Stimulated activated naive CD8-positive, alpha-beta T cell treated with anti-CD3 and anti-CD28 coated beads, Interleukin-15, amount 100 ng/mL, for 72 hours (primary cell): Measurements from ENCODE around the gene PHYKPL.
"Not testable (repeated sequence)": the region's sequence is repeated elsewhere in the genome, so short reads cannot be mapped to it uniquely, and the experiment has no call there.

Experiments
- ATAC-seq: fragments of 150-1000 bp; cut with Tn5 transposase; 2 replicates; pipeline ENCODE4 v1.10.0; 2021; ENCODE audit warnings: mild to moderate bottlenecking, moderate library complexity
- DNase-seq, 2 donors: peaks; one replicate each; pipeline ENCODE4 v3.0.0; 2021 to 2022
- H3K27ac Mint-ChIP-seq, 2 donors: one replicate each; pipeline ENCODE4 v1.8.0; 2022; ENCODE audit warnings: mild to moderate bottlenecking in 2 of 2, mixed read lengths in 2 of 2, moderate library complexity in 2 of 2
- H3K27me3 Mint-ChIP-seq: one replicate; pipeline ENCODE4 v1.8.0; 2022; ENCODE audit warnings: mixed read lengths
- H3K4me1 Mint-ChIP-seq: one replicate; pipeline ENCODE4 v1.8.0; 2022; ENCODE audit warnings: mild to moderate bottlenecking, mixed read lengths
- H3K4me3 Mint-ChIP-seq, 2 donors: one replicate each; pipeline ENCODE4 v1.8.0; 2022; ENCODE audit warnings: mild to moderate bottlenecking in 2 of 2, mixed read lengths in 2 of 2, moderate library complexity in 1 of 2
- H3K9me3 Mint-ChIP-seq, 2 donors: one replicate each; pipeline ENCODE4 v1.8.0; 2022; ENCODE audit warnings: mixed read lengths in 2 of 2

The PHYKPL gene

GRCh38 chr5:178271726-178272479 is 39.3 kb upstream of the PHYKPL start:
- Mint-ChIP-seq H3K27me3 (no peaks in the 10 kb centered on the region), H3K27ac (no peak overlapping the region), H3K9me3 (no peaks in the 10 kb centered on the region), H3K4me1 (no peaks in the 10 kb centered on the region), H3K4me3 (no peak overlapping the region)
- ATAC-seq, result no peak
- no peak for DNase-seq

- ATAC-seq (no peak), DNase-seq (no peak)
- Mint-ChIP-seq H3K9me3 (no peaks in the 10 kb centered on the region), H3K27me3 (no peaks in the 10 kb centered on the region), H3K4me1 (no peaks in the 10 kb centered on the region), H3K27ac (peak overlapping the region in 1 of 2 donors; percentile 6), H3K4me3 (no peak overlapping the region)
Measured at GRCh38 chr5:178271231-178271630, 38.6 kb upstream of the PHYKPL start.

DNA sequence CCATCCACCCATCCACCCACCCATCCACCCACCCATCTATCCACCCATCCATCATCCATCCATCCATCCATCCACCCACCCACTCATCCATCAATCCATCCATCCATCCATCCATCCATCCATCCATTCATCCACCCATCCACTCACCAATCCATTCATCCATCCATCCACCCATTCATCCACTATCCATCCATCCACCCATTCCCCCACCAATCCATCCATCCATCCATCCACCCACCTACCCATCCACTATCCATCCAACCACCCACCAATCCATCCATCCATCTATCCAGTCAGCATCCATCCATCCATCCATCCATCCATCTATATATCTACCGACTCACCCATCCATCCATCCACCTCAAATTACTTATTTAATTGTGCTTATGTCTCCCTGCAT is 36.9 kb upstream of the PHYKPL start:
- no peaks in the 10 kb centered on the region for H3K9me3 Mint-ChIP-seq
- no peak overlapping the region for H3K27ac Mint-ChIP-seq
- no peak overlapping the region for H3K4me3 Mint-ChIP-seq
- H3K4me1 Mint-ChIP-seq, result no peaks in the 10 kb centered on the region
- DNase-seq (no peak), ATAC-seq (no peak)
- no peaks in the 10 kb centered on the region for H3K27me3 Mint-ChIP-seq

GRCh38 chr5:178267876-178268275 is 35.3 kb upstream of the PHYKPL start:
- no peak for DNase-seq

DNA sequence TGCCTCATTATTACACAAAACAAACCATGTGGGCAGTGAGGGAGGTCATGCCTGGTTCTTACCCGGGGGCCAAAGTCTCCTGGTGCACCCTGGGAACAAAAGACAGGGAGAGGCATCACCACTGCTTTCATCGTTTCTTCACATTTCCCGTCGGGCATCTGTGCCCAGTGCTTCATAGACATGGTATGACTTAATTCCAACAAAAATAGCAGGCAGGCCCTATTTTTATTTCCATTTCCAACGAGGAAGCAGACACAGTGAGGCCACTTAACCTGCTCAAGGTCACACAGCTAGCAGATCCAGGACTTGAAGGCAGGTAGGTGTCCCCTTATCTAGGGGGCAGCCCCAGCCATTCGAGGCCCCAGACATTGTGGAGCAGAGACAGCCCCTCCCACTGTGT is 34.6 kb upstream of the PHYKPL start:
- ATAC-seq (no peak), DNase-seq (no peak)
- no peak overlapping the region for H3K4me3 Mint-ChIP-seq
- H3K4me1 Mint-ChIP-seq, result no peaks in the 10 kb centered on the region
- no peaks in the 10 kb centered on the region for H3K27me3 Mint-ChIP-seq
- H3K9me3 Mint-ChIP-seq, result peaks cover 4 to 16% of the 10 kb centered on the region in 2 donors
- H3K27ac Mint-ChIP-seq, result no peak overlapping the region

More at GRCh38 chr5:178267876-178268275, 35.3 kb upstream of the PHYKPL start:
- no peak overlapping the region for H3K4me3 Mint-ChIP-seq
- no peak overlapping the region for H3K27ac Mint-ChIP-seq
- no peaks in the 10 kb centered on the region for H3K4me1 Mint-ChIP-seq
- no peak for ATAC-seq
- no peaks in the 10 kb centered on the region for H3K27me3 Mint-ChIP-seq
- H3K9me3 Mint-ChIP-seq, result peaks cover 4 to 10% of the 10 kb centered on the region in 2 donors

DNA sequence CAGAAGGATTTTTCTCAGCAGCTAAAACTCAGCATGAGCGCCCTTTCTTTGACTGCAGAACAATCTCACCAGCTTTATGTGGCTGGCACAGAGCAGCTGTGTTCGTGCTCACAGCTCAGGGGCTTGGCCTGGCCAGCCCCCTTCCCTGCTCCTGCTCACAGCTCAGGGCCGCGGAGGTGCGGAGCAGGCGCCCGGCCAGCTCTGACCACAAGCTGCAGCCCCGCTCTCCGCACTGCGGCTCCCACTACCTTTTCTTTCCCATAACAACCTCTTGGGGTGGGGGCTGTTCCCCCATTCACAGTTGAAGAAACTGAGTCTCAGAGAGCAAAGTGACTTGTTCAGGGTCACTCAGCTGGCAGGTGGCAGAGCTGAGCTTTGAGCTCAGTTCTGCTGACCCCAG is 34.0 kb upstream of the PHYKPL start:
- H3K27me3 Mint-ChIP-seq, result no peaks in the 10 kb centered on the region
- no peak overlapping the region for H3K4me3 Mint-ChIP-seq
- no peak for DNase-seq
- peaks cover 4 to 17% of the 10 kb centered on the region in 2 donors for H3K9me3 Mint-ChIP-seq
- H3K27ac Mint-ChIP-seq, result no peak overlapping the region
- ATAC-seq, result no peak
- no peaks in the 10 kb centered on the region for H3K4me1 Mint-ChIP-seq

GRCh38 chr5:178265746-178266145 is 33.1 kb upstream of the PHYKPL start:
- DNase-seq, result no peak
- no peak for ATAC-seq
- H3K27ac Mint-ChIP-seq, result no peak overlapping the region

DNA sequence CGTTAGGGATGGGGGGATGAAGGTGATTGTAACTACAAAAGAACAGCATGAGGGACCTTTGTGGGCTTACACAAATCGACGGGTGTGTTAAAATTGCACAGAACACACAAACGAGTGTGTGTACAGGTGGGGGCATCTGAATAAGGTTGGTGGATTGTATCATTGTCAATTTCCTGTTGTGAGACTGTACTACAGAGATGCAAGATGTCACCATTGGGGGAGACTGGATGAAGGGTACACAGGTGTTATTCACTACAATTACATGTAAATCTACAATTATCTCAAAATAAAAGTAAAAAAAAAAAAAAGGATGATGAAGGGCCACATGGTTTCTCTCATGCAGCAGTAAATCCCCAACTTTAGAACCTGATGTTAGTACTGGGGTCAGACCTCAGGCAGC is 31.4 kb upstream of the PHYKPL start:
- H3K4me1 Mint-ChIP-seq, result peaks cover 6% of the 10 kb centered on the region
- H3K9me3 Mint-ChIP-seq, result peaks cover 4 to 17% of the 10 kb centered on the region in 2 donors
- ATAC-seq (no peak), DNase-seq (no peak)
- H3K27me3 Mint-ChIP-seq, result no peaks in the 10 kb centered on the region
- H3K4me3 Mint-ChIP-seq, result no peak overlapping the region
- H3K27ac Mint-ChIP-seq, result no peak overlapping the region

More at GRCh38 chr5:178265746-178266145, 33.1 kb upstream of the PHYKPL start:
- no peak overlapping the region for H3K4me3 Mint-ChIP-seq
- peaks cover 4 to 17% of the 10 kb centered on the region in 2 donors for H3K9me3 Mint-ChIP-seq
- peaks cover 1% of the 10 kb centered on the region for H3K4me1 Mint-ChIP-seq
- no peaks in the 10 kb centered on the region for H3K27me3 Mint-ChIP-seq

- Mint-ChIP-seq H3K4me3 (no peak overlapping the region), H3K9me3 (peaks cover 4 to 17% of the 10 kb centered on the region in 2 donors), H3K4me1 (peaks cover 9% of the 10 kb centered on the region), H3K27ac (no peak overlapping the region), H3K27me3 (no peaks in the 10 kb centered on the region)
- DNase-seq (no peak), ATAC-seq (no peak)
Measured at GRCh38 chr5:178261666-178262600, 29.3 kb upstream of the PHYKPL start.

GRCh38 chr5:178259623-178260536 is 27.3 kb upstream of the PHYKPL start:
- no peak overlapping the region for H3K27ac Mint-ChIP-seq
- ATAC-seq (no peak), DNase-seq (no peak)
- H3K4me1 Mint-ChIP-seq, result peaks cover 11% of the 10 kb centered on the region
- H3K4me3 Mint-ChIP-seq, result no peak overlapping the region
- H3K27me3 Mint-ChIP-seq, result no peaks in the 10 kb centered on the region
- H3K9me3 Mint-ChIP-seq, result peaks cover 4 to 17% of the 10 kb centered on the region in 2 donors

DNA sequence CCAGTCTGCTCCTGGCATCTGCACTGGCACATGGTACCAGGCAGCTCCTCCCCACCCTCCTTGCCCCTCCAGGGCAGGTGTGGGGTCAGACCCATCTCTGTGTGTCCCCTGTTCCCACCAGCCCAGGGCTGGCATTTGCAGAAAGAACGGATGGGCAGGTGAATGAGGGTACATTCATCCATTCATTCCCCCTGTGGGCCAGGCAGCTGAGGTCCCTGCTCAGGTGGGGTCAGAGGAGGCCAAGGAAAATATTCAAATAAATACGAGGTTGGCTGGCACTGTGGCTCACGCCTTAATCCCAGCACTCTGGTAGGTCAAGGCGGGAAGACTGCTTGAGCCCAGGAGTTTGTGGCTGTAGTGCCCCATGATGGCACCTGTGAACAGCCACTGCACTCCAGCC is 25.0 kb upstream of the PHYKPL start:
- Mint-ChIP-seq H3K27me3 (no peaks in the 10 kb centered on the region), H3K9me3 (peaks cover 0 to 4% of the 10 kb centered on the region in 2 donors), H3K4me3 (no peak overlapping the region), H3K27ac (no peak overlapping the region), H3K4me1 (peaks cover 13% of the 10 kb centered on the region)
- DNase-seq (no peak), ATAC-seq (no peak)

DNA sequence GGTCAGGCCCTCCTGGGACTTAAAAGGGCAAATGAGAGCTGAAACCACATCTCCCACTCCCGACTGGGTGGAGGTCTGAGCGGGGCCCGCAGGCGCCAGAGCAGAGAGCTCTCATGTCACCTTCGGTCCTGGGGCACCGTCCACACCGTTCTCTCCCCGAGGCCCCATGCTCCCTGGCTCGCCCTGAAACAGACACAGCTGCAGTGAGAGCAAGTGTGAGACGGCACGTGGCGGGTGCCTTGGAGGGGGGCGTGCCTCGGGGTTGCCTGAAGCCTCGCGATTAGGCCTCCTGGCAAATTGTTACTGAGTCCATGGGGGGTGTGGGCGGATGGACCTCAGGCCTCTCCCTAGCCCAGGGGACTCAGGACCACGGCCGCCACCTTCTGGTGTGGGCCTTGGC is 24.1 kb upstream of the PHYKPL start:
- peaks cover 20% of the 10 kb centered on the region for H3K4me1 Mint-ChIP-seq

DNA sequence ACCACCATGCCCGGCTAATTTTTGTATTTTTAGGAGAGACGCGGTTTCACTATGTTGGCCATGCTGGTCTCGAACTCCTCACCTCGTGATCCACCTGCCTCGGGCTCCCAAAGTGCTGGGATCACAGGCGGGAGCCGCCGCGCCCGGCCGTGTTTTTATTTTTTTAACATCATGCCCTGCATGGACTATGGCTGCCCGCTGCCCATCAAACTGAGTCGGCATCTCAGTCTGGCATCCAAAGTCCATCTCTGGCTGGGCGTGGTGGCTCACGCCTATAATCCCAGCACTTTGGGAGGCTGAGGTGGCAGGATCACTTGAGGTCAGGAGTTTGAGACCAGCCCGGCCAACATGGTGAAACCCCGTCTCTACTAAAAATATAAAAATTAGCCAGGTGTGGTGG is 21.0 kb upstream of the PHYKPL start:
- H3K27me3 Mint-ChIP-seq, H3K9me3 Mint-ChIP-seq, ATAC-seq, H3K4me3 Mint-ChIP-seq, DNase-seq: not testable (repeated sequence)
- peak overlapping the region in 1 of 2 donors; percentile 27 for H3K27ac Mint-ChIP-seq
- peaks cover 32% of the 10 kb centered on the region for H3K4me1 Mint-ChIP-seq

More for the DNA sequence above, 24.1 kb upstream of the PHYKPL start:
- no peak for DNase-seq
- Mint-ChIP-seq H3K27me3 (no peaks in the 10 kb centered on the region), H3K27ac (peak overlapping the region in 1 of 2 donors; percentile 81), H3K4me3 (no peak overlapping the region), H3K9me3 (no peaks in the 10 kb centered on the region)
- peak; percentile 37 for ATAC-seq

GRCh38 chr5:178252258-178252657 is 19.7 kb upstream of the PHYKPL start:
- H3K27ac Mint-ChIP-seq, result no peak overlapping the region
- DNase-seq (no peak), ATAC-seq (no peak)
- H3K4me1 Mint-ChIP-seq, result peaks cover 45% of the 10 kb centered on the region
- H3K4me3 Mint-ChIP-seq, result no peak overlapping the region
- no peaks in the 10 kb centered on the region for H3K27me3 Mint-ChIP-seq
- H3K9me3 Mint-ChIP-seq, result no peaks in the 10 kb centered on the region

GRCh38 chr5:178250263-178250662 is 17.7 kb upstream of the PHYKPL start:
- no peaks in the 10 kb centered on the region for H3K9me3 Mint-ChIP-seq
- H3K4me3 Mint-ChIP-seq, result no peak overlapping the region

More at GRCh38 chr5:178250263-178250662, 17.7 kb upstream of the PHYKPL start:
- Mint-ChIP-seq H3K4me1 (peaks cover 49% of the 10 kb centered on the region), H3K27ac (no peak overlapping the region), H3K27me3 (no peaks in the 10 kb centered on the region)
- ATAC-seq (no peak), DNase-seq (no peak)
